Measurements from ENCODE around the gene NEUROD4. TPM values are rescaled to one million over a fixed set of nuclear protein-coding genes. Genes with fewer than 3 reads are reported as not detected.

NEUROD4 gene
- total RNA-seq, 4 donors from 2014 or later: not detected

- no peak for DNase-seq
- H3K4me3 ChIP-seq (replicated peaks in 1 of 3): no peak overlapping the region
- H3K36me3 ChIP-seq: no peaks in the 10 kb centered on the region
- intact Hi-C loops (cut with DNase I): no loop called here
- no peaks in the 10 kb centered on the region for H3K27me3 ChIP-seq
- H3K9me3 ChIP-seq: no peaks in the 10 kb centered on the region
- no peak for TF ChIP-seq POLR2A (IDR thresholded peaks at IDR 0.05)
- TF ChIP-seq CTCF (IDR thresholded peaks at IDR 0.05): no peak
- no peaks in the 10 kb centered on the region for H3K4me1 ChIP-seq
- 63% methylated on average over 6 of the region's 6 CpGs for WGBS, 2 donors
- H3K27ac ChIP-seq: no peak overlapping the region
Measured at GRCh38 chr12:55044135-55044534, 24.4 kb downstream of the NEUROD4 start.

- Histone ChIP-seq H3K27ac (no peak overlapping the region), H3K4me3 (replicated peaks in 1 of 3) (no peak overlapping the region), H3K9me3 (no peaks in the 10 kb centered on the region), H3K36me3 (no peaks in the 10 kb centered on the region), H3K4me1 (no peaks in the 10 kb centered on the region), H3K27me3 (no peaks in the 10 kb centered on the region)
- DNase-seq: no peak
- 91% methylated on average over 16 of the region's 16 CpGs for WGBS, 2 donors
- intact Hi-C loops (cut with DNase I): no loop called here
- TF ChIP-seq POLR2A (IDR thresholded peaks at IDR 0.05) (no peak), CTCF (IDR thresholded peaks at IDR 0.05) (no peak)
Measured at GRCh38 chr12:55049676-55050075, 29.9 kb downstream of the NEUROD4 start.

- Histone ChIP-seq H3K9me3 (no peaks in the 10 kb centered on the region), H3K4me3 (replicated peaks in 1 of 3) (no peak overlapping the region), H3K27ac (no peak overlapping the region), H3K36me3 (no peaks in the 10 kb centered on the region), H3K4me1 (no peaks in the 10 kb centered on the region), H3K27me3 (no peaks in the 10 kb centered on the region)
- WGBS, 2 donors: 60 to 61% methylated on average over 7 of the region's 7 CpGs
- TF ChIP-seq CTCF (IDR thresholded peaks at IDR 0.05) (no peak), POLR2A (IDR thresholded peaks at IDR 0.05) (no peak)
- no peak for DNase-seq
- intact Hi-C loops (cut with DNase I): no loop called here
Measured at GRCh38 chr12:55051197-55051947, 31.6 kb downstream of the NEUROD4 start.

- Histone ChIP-seq H3K4me3 (replicated peaks in 1 of 3) (no peak overlapping the region), H3K27ac (no peak overlapping the region), H3K4me1 (no peaks in the 10 kb centered on the region), H3K27me3 (no peaks in the 10 kb centered on the region), H3K36me3 (no peaks in the 10 kb centered on the region), H3K9me3 (no peaks in the 10 kb centered on the region)
- intact Hi-C loops (cut with DNase I): no loop called here
- 44 to 64% methylated on average over 5 of the region's 5 CpGs for WGBS, 2 donors
- DNase-seq: no peak
- TF ChIP-seq POLR2A (IDR thresholded peaks at IDR 0.05) (no peak), CTCF (IDR thresholded peaks at IDR 0.05) (no peak)
Measured at GRCh38 chr12:55057481-55057880, 37.7 kb downstream of the NEUROD4 start.

GRCh38 chr12:55058082-55058481, 38.3 kb downstream of the NEUROD4 start:
- no peak for DNase-seq
- no peaks in the 10 kb centered on the region for H3K4me1 ChIP-seq
- no peaks in the 10 kb centered on the region for H3K27me3 ChIP-seq
- TF ChIP-seq POLR2A (IDR thresholded peaks at IDR 0.05) (no peak), CTCF (IDR thresholded peaks at IDR 0.05) (no peak)
- H3K9me3 ChIP-seq: no peaks in the 10 kb centered on the region
- H3K4me3 ChIP-seq (replicated peaks in 1 of 3): no peak overlapping the region
- H3K27ac ChIP-seq: no peak overlapping the region
- 84 to 95% methylated on average over 1 of the region's 1 CpG for WGBS, 2 donors
- no peaks in the 10 kb centered on the region for H3K36me3 ChIP-seq
- intact Hi-C loops (cut with DNase I): no loop called here

Data from thyroid gland (tissue), 4 donors.